ENCODE measurements around the gene ADORA2A.

- TF ChIP-seq EZH2 (IDR thresholded peaks at IDR 0.05): no peak
- TF ChIP-seq FOXP2 (optimal IDR thresholded peaks at IDR 0.05; ENCODE audit: control extremely low read depth, extremely low read length, insufficient read depth): no peak
Measured at GRCh38 chr22:24443668-24444067, 16.3 kb downstream of the ADORA2A start.
